ENCODE measurements around the gene PTPN22.

Gene PTPN22

GRCh38 chr1:113849072-113849471 is 22.4 kb downstream of the PTPN22 start:
- TF ChIP-seq GATA3 (IDR thresholded peaks at IDR 0.05; ENCODE audit: low read depth, low read length) (no peak), GATA2 (IDR thresholded peaks at IDR 0.05; ENCODE audit: low read depth, low read length) (no peak)

- TF ChIP-seq GATA2 (IDR thresholded peaks at IDR 0.05; ENCODE audit: low read depth, low read length) (no peak), GATA3 (IDR thresholded peaks at IDR 0.05; ENCODE audit: low read depth, low read length) (no peak)
These were observed 25.0 kb downstream of the PTPN22 start for GRCh38 chr1:113846391-113847035.

- TF ChIP-seq GATA2 (IDR thresholded peaks at IDR 0.05; ENCODE audit: low read depth, low read length) (no peak), GATA3 (IDR thresholded peaks at IDR 0.05; ENCODE audit: low read depth, low read length) (no peak)
These were observed 35.0 kb downstream of the PTPN22 start for GRCh38 chr1:113836534-113836933.

GRCh38 chr1:113835686-113836290 is 35.7 kb downstream of the PTPN22 start:
- TF ChIP-seq GATA3 (IDR thresholded peaks at IDR 0.05; ENCODE audit: low read depth, low read length) = no peak
- TF ChIP-seq GATA2 (IDR thresholded peaks at IDR 0.05; ENCODE audit: low read depth, low read length) = no peak

- no peak for TF ChIP-seq GATA3 (IDR thresholded peaks at IDR 0.05; ENCODE audit: low read depth, low read length)
- no peak for TF ChIP-seq GATA2 (IDR thresholded peaks at IDR 0.05; ENCODE audit: low read depth, low read length)
These were observed 36.8 kb downstream of the PTPN22 start for GRCh38 chr1:113834716-113835115.

GRCh38 chr1:113830039-113830438 is 41.5 kb downstream of the PTPN22 start:
- TF ChIP-seq GATA3 (IDR thresholded peaks at IDR 0.05; ENCODE audit: low read depth, low read length) = no peak
- TF ChIP-seq GATA2 (IDR thresholded peaks at IDR 0.05; ENCODE audit: low read depth, low read length) = no peak

- TF ChIP-seq GATA3 (IDR thresholded peaks at IDR 0.05; ENCODE audit: low read depth, low read length) (no peak), GATA2 (IDR thresholded peaks at IDR 0.05; ENCODE audit: low read depth, low read length) (no peak)
These were observed 49.6 kb downstream of the PTPN22 start for GRCh38 chr1:113821916-113822315.

GRCh38 chr1:113818578-113818977 is 52.9 kb downstream of the PTPN22 start:
- TF ChIP-seq GATA2 (IDR thresholded peaks at IDR 0.05; ENCODE audit: low read depth, low read length) (no peak), GATA3 (IDR thresholded peaks at IDR 0.05; ENCODE audit: low read depth, low read length) (no peak)

- TF ChIP-seq GATA3 (IDR thresholded peaks at IDR 0.05; ENCODE audit: low read depth, low read length) (no peak), GATA2 (IDR thresholded peaks at IDR 0.05; ENCODE audit: low read depth, low read length) (no peak)
These were observed 58.3 kb downstream of the PTPN22 start for GRCh38 chr1:113813218-113813617.

GRCh38 chr1:113812661-113813135 is 58.8 kb downstream of the PTPN22 start:
- TF ChIP-seq GATA3 (IDR thresholded peaks at IDR 0.05; ENCODE audit: low read depth, low read length) (no peak), GATA2 (IDR thresholded peaks at IDR 0.05; ENCODE audit: low read depth, low read length) (no peak)

GRCh38 chr1:113811888-113812660 is 59.4 kb downstream of the PTPN22 start, which contains the start of gene RSBN1:
Gene RSBN1, minus strand, starts transcription at chr1:113812476. Its CDS starts 64 bp downstream, at chr1:113812412.
- TF ChIP-seq GATA2 (IDR thresholded peaks at IDR 0.05; ENCODE audit: low read depth, low read length) (no peak), GATA3 (IDR thresholded peaks at IDR 0.05; ENCODE audit: low read depth, low read length) (no peak)

- no peak for TF ChIP-seq GATA2 (IDR thresholded peaks at IDR 0.05; ENCODE audit: low read depth, low read length)
- TF ChIP-seq GATA3 (IDR thresholded peaks at IDR 0.05; ENCODE audit: low read depth, low read length) = no peak
These were observed 60.2 kb downstream of the PTPN22 start for GRCh38 chr1:113811156-113811887.

GRCh38 chr1:113809670-113810602 is 61.6 kb downstream of the PTPN22 start:
- no peak for TF ChIP-seq GATA3 (IDR thresholded peaks at IDR 0.05; ENCODE audit: low read depth, low read length)

Data from SH-SY5Y (cell line).